AG10803 (cell line): ENCODE results near the gene FAM83F.
A peak's percentile ranks its signal among the peaks of the same experiment; 100 is the strongest.

Source experiments
- DNase-seq: peaks from one replicate; pipeline ENCODE4 v3.0.0; 2010; ENCODE audit warnings: low read depth
- H3K4me3 ChIP-seq: 2 replicates; pipeline ENCODE4 v1.5.1; 2011; ENCODE audit warnings: mild to moderate bottlenecking, low read length, control low read depth
- CTCF ChIP-seq: conservative IDR thresholded peaks from 2 replicates; pipeline ENCODE4 v1.5.1; 2011; ENCODE audit warnings: mild to moderate bottlenecking, low read length, control low read depth, inconsistent platforms

The FAM83F gene

GRCh38 chr22:40030026-40030757 lies 35.4 kb downstream of the FAM83F start:
- no peak overlapping the region for H3K4me3 ChIP-seq
- TF ChIP-seq CTCF: no peak
- no peak for DNase-seq

- no peak for DNase-seq
- no peak overlapping the region for H3K4me3 ChIP-seq
- no peak for TF ChIP-seq CTCF
Observed at GRCh38 chr22:40030758-40031095, 36.0 kb downstream of the FAM83F start.

- DNase-seq: peak; percentile 56
- H3K4me3 ChIP-seq: no peak overlapping the region
- TF ChIP-seq CTCF: no peak
Observed at GRCh38 chr22:40031766-40032470, 37.2 kb downstream of the FAM83F start.

GRCh38 chr22:40033586-40034380 lies 39.0 kb downstream of the FAM83F start:
- no peak for DNase-seq
- TF ChIP-seq CTCF: no peak
- H3K4me3 ChIP-seq: no peak overlapping the region

GRCh38 chr22:40035351-40035750 lies 40.6 kb downstream of the FAM83F start:
- no peak for TF ChIP-seq CTCF
- no peak for DNase-seq

GRCh38 chr22:40036126-40036525 lies 41.4 kb downstream of the FAM83F start:
- no peak overlapping the region for H3K4me3 ChIP-seq
- no peak for DNase-seq
- TF ChIP-seq CTCF: no peak

More at GRCh38 chr22:40035351-40035750, 40.6 kb downstream of the FAM83F start:
- H3K4me3 ChIP-seq: no peak overlapping the region
